Right atrium auricular region (tissue), 2 donors: ENCODE measurements around the gene RDH5. TPM values are rescaled to one million over a fixed set of nuclear protein-coding genes. Genes with fewer than 3 reads are reported as not detected.

Source experiments
- DNase-seq: peaks from one replicate; pipeline ENCODE4 v3.0.0-alpha.2; 2019; ENCODE audit warnings: low spot score
- H3K27ac ChIP-seq, 2 donors: fragments of 200-600 bp; sonication (generic); 1 replicate in 1 of 2; 2 replicates in 1 of 2; pipeline ENCODE4 v1.5.1; 2016 to 2019
- H3K27me3 ChIP-seq, 2 donors: fragments of 200-600 bp; sonication (generic); one replicate each; pipeline versions ENCODE4 v1.5.1 to v1.6.0; 2017 to 2019
- H3K36me3 ChIP-seq: fragments of 200-600 bp; sonication (generic); one replicate; pipeline ENCODE4 v1.5.1; 2016
- H3K4me1 ChIP-seq, 2 donors: fragments of 200-600 bp; sonication (generic); one replicate each; pipeline versions ENCODE4 v1.5.1 to v1.6.0; 2017 to 2019
- H3K4me3 ChIP-seq, 2 donors: fragments of 200-600 bp; sonication (generic); 1 replicate in 1 of 2; 2 replicates in 1 of 2; pipeline ENCODE4 v1.5.1; 2017 to 2019; ENCODE audit warnings: mild to moderate bottlenecking in 1 of 2, moderate library complexity in 1 of 2
- H3K9me3 ChIP-seq, 2 donors: fragments of 200-600 bp; sonication (generic); one replicate each; pipeline ENCODE4 v1.5.1; 2019
- total RNA-seq, 2 donors: library from RNA; depleted of rRNA; stranded (reverse); fragments of >200 nt; gene quantifications; one replicate each; pipeline ENCODE4 v1.1.0, GENCODE V29; 2016
- TF ChIP-seq, protein P1 (sequence below), 2 donors: fragments of 200-600 bp; sonication (generic); IDR thresholded peaks; one replicate each; pipeline ENCODE4 v1.5.1; 2019; ENCODE audit warnings: antibody characterized with exemption in 2 of 2

The RDH5 gene
- total RNA-seq, 2 donors from 2014 or later, result 13.0 to 22.4 TPM

DNA sequence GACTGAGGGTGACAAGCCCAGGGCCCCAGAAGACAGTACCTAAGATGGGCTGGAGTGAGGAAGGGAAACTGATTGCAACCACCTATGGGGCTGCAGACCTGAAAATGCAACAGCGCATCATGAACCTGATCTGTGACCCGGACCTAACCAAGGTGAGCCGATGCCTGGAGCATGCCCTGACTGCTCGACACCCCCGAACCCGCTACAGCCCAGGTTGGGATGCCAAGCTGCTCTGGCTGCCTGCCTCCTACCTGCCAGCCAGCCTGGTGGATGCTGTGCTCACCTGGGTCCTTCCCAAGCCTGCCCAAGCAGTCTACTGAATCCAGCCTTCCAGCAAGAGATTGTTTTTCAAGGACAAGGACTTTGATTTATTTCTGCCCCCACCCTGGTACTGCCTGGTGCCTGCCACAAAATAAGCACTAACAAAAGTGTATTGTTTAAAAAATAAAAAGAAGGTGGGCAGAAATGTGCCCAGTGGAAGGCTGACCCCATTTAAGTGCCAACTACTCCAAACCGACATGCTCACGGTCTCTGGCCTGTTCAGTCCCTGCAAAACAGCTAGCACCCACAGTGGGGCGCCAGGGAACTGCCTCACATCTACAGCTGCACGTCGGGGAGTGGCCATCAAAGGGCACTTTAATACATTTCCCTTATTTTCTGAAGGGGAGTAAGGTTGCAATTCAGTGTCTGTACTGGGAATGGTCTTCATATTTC is 4.2 kb downstream of the RDH5 start:
- TF ChIP-seq, protein P1, sequence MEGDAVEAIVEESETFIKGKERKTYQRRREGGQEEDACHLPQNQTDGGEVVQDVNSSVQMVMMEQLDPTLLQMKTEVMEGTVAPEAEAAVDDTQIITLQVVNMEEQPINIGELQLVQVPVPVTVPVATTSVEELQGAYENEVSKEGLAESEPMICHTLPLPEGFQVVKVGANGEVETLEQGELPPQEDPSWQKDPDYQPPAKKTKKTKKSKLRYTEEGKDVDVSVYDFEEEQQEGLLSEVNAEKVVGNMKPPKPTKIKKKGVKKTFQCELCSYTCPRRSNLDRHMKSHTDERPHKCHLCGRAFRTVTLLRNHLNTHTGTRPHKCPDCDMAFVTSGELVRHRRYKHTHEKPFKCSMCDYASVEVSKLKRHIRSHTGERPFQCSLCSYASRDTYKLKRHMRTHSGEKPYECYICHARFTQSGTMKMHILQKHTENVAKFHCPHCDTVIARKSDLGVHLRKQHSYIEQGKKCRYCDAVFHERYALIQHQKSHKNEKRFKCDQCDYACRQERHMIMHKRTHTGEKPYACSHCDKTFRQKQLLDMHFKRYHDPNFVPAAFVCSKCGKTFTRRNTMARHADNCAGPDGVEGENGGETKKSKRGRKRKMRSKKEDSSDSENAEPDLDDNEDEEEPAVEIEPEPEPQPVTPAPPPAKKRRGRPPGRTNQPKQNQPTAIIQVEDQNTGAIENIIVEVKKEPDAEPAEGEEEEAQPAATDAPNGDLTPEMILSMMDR (IDR thresholded peaks at IDR 0.05), result peak; percentile 36 to 72
- peak overlapping the region; percentile 39 to 56 for H3K27ac ChIP-seq
- no peaks in the 10 kb centered on the region for H3K27me3 ChIP-seq
- no peak overlapping the region for H3K4me3 ChIP-seq
- DNase-seq, result peak; percentile 82
- H3K36me3 ChIP-seq, result peaks cover 34% of the 10 kb centered on the region
- peaks cover 0 to 73% of the 10 kb centered on the region in 2 donors for H3K4me1 ChIP-seq
- no peaks in the 10 kb centered on the region for H3K9me3 ChIP-seq

DNA sequence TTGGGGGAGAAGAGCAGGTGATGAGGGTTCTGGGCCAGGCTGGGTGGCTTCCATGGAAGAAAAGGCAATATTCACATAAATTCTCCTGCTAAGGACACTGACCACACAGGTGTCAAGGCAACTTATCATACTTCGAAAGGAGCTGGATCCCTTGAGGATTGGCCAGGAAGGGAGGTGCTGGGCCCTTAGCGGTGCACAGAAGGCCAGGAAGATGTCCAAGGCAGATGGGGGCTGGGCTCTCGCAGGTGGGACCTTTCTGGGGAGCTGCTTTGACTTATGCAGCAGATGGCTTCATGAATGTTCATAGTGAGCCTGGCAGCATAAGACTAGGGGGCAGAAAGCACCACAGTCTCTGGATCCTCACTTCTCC is 4.7 kb downstream of the RDH5 start:
- TF ChIP-seq, protein P1 (IDR thresholded peaks at IDR 0.05), result no peak
- Histone ChIP-seq H3K4me3 (no peak overlapping the region), H3K27me3 (no peaks in the 10 kb centered on the region), H3K27ac (peak overlapping the region; percentile 56 to 99), H3K9me3 (no peaks in the 10 kb centered on the region), H3K36me3 (peaks cover 34% of the 10 kb centered on the region), H3K4me1 (peaks cover 0 to 71% of the 10 kb centered on the region in 2 donors)
- DNase-seq, result peak; percentile 57

DNA sequence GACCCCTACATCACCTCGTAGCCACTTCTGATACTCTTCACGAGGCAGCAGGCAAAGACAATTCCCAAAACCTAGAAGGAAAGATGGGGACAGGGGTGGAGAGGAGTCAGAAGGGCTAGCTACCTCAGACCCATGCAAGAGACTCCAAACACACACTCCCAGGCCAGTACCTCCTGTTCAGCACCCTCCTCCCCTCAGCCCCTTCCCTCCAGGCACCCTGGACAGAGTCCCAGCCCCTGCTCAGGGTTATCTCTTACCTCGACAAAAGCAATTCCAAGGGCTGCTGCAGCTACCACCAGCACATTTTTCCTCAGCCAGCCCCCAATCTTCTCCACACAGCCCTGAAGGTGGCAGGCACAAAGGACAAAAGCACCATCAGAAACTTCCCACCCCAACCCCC is 5.4 kb downstream of the RDH5 start:
- Histone ChIP-seq H3K36me3 (peaks cover 34% of the 10 kb centered on the region), H3K27ac (peak overlapping the region; percentile 56 to 99), H3K4me1 (peaks cover 0 to 71% of the 10 kb centered on the region in 2 donors), H3K4me3 (no peak overlapping the region), H3K27me3 (no peaks in the 10 kb centered on the region), H3K9me3 (no peaks in the 10 kb centered on the region)
- TF ChIP-seq, protein P1 (IDR thresholded peaks at IDR 0.05), result no peak
- peak; percentile 53 for DNase-seq

DNA sequence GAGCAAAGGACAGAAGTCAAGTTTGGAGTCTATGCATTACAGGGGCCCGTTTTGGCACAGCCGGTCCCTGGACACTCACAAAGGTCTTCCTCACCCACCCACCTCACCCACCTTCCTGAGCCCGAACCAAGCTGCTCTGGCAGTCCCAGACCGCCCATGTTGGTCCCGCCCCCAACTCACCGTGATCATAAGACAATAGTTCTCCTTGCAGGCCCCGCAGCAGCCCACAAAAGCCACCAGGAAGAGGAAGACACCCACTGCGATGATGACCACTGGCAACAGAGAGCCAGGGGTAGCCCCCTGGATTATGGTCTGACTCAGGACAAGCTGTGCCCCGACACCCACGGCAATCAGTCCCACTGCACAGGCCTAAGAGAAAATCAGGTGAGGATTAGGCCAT is 6.8 kb downstream of the RDH5 start:
- DNase-seq, result no peak
- peak overlapping the region; percentile 99 to 100 for H3K27ac ChIP-seq
- peaks cover 0 to 73% of the 10 kb centered on the region in 2 donors for H3K4me1 ChIP-seq
- H3K27me3 ChIP-seq, result no peaks in the 10 kb centered on the region
- H3K4me3 ChIP-seq, result peak overlapping the region; percentile 79 to 80
- TF ChIP-seq, protein P1 (IDR thresholded peaks at IDR 0.05), result no peak
- H3K9me3 ChIP-seq, result no peaks in the 10 kb centered on the region
- peaks cover 34% of the 10 kb centered on the region for H3K36me3 ChIP-seq

DNA sequence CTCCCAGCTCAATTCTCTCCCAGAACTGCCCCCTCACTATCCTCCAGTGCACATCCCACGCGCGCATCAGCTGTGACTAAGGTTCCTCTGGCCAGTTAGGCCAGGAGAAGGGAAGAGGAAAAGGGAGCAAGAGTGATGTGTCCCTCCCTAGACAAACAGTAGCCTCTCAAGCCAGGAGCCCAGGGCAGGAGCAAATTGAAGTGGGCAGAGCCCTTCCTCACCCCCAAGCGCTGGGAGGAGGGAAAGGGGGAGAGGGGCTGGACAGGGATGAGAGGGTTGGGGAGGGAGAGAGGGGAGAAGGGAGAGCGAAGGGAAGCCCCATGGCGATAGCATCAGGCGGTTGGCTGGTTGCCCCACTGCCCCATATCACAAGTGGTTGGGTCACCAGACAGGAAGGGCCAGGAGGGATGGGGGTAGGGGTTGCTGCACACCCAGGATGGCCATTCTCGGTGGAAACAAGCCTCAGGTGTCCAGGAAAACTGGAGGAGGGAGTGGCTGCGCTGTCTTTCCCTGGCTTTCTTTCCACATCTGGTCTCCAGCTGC is 7.5 kb downstream of the RDH5 start:
- TF ChIP-seq, protein P1 (IDR thresholded peaks at IDR 0.05), result no peak
- H3K27me3 ChIP-seq, result no peaks in the 10 kb centered on the region
- H3K27ac ChIP-seq, result peak overlapping the region; percentile 99 to 100
- H3K4me3 ChIP-seq, result peak overlapping the region; percentile 79 to 80
- no peak for DNase-seq
- H3K36me3 ChIP-seq, result peaks cover 34% of the 10 kb centered on the region
- H3K9me3 ChIP-seq, result no peaks in the 10 kb centered on the region
- peaks cover 0 to 78% of the 10 kb centered on the region in 2 donors for H3K4me1 ChIP-seq
